ENCODE measurements around the gene ARMC8. TPM values are rescaled to one million over a fixed set of nuclear protein-coding genes. Genes with fewer than 3 reads are reported as not detected.

The ARMC8 gene
- total RNA-seq, 1 experiment from 2014 or later, result 63.6 TPM

GRCh38 chr3:138328341-138328740, 141.2 kb downstream of the ARMC8 start:
- H3K27ac ChIP-seq (ENCODE audit: insufficient read length, low read depth, low read length), result no peak overlapping the region
- no CpG with 5 or more reads among the region's 2 CpGs for WGBS (ENCODE audit: extremely low coverage, insufficient read length, low lambda C conversion rate)

More at GRCh38 chr3:138328341-138328740, 141.2 kb downstream of the ARMC8 start:
- Histone ChIP-seq H2BK20ac (ENCODE audit: low read depth, low read length, poor library complexity, severe bottlenecking) (no peak overlapping the region), H2BK120ac (ENCODE audit: low read depth, low read length, poor library complexity, severe bottlenecking) (no peak overlapping the region), H3K56ac (ENCODE audit: insufficient read length, low read depth, low read length) (no peak overlapping the region), H2AK5ac (ENCODE audit: insufficient read length, low read length) (no peak overlapping the region), H4K20me1 (ENCODE audit: control insufficient read depth, insufficient read depth, insufficient read length) (no peaks in the 10 kb centered on the region), H3K18ac (ENCODE audit: insufficient read length, low read depth, low read length) (no peak overlapping the region), H3K79me2 (ENCODE audit: insufficient read depth, low read length) (no peaks in the 10 kb centered on the region), H2BK12ac (ENCODE audit: insufficient read length, low read depth, low read length) (no peak overlapping the region), H2AFZ (ENCODE audit: low read length) (no peak overlapping the region), H3K4me2 (ENCODE audit: insufficient read depth, insufficient read length, low read length) (no peak overlapping the region), H3K9ac (ENCODE audit: extremely low read depth, insufficient read length, low read length) (no peak overlapping the region), H3T11ph (ENCODE audit: low read length) (no peak overlapping the region), H3K14ac (ENCODE audit: insufficient read depth, low read length) (no peak overlapping the region), H3K9me3 (ENCODE audit: control insufficient read depth, low read depth, low read length) (no peaks in the 10 kb centered on the region), H3K79me1 (ENCODE audit: insufficient read depth, low read depth, low read length, poor library complexity, severe bottlenecking) (no peaks in the 10 kb centered on the region), H2BK5ac (ENCODE audit: insufficient read length, low read length) (no peak overlapping the region), H3K4me1 (ENCODE audit: insufficient read depth, low read length) (peaks cover 4% of the 10 kb centered on the region), H4K8ac (replicated peaks; ENCODE audit: insufficient read length, low read depth, low read length) (no peak overlapping the region), H2BK15ac (ENCODE audit: low read depth, low read length) (no peak overlapping the region), H3K27me3 (ENCODE audit: insufficient read depth, low read length) (no peaks in the 10 kb centered on the region), H3K23ac (ENCODE audit: insufficient read length, low read depth, low read length) (no peak overlapping the region), H3K4ac (ENCODE audit: low read depth, low read length) (no peak overlapping the region), H3K23me2 (ENCODE audit: insufficient read length, low read depth, low read length, poor library complexity, severe bottlenecking) (peaks cover 7% of the 10 kb centered on the region), H4K5ac (ENCODE audit: insufficient read length, low read depth, low read length) (no peak overlapping the region), H4K91ac (ENCODE audit: insufficient read length, low read depth, low read length) (no peak overlapping the region)
- Mint-ChIP-seq H3K9me3 (no peaks in the 10 kb centered on the region), H3K36me3 (ENCODE audit: insufficient read depth in 1 of 3, low read depth in 3 of 3) (no peaks in the 10 kb centered on the region), H3K27me3 (ENCODE audit: low read depth) (peaks cover 9% of the 10 kb centered on the region), H3K4me1 (peaks cover 17 to 23% of the 10 kb centered on the region in 2 experiments), H3K4me3 (peak overlapping the region in 1 of 2 experiments; percentile 67; a peak in 3 of 5 replicates), H3K27ac (no peak overlapping the region)
- no peak for DNase-seq
- peak; percentile 18; the same call in 2 of the 3 replicates for TF ChIP-seq CTCF (conservative IDR thresholded peaks at IDR 0.05)

Data from H9 (cell line).